H9 (cell line): ENCODE results near the gene ANKRD13B. TPM values are rescaled to one million over a fixed set of nuclear protein-coding genes. Genes with fewer than 3 reads are reported as not detected.

ENCODE experiments used
- DNase-seq: peaks from one replicate; pipeline ENCODE4 v3.0.0-alpha.2; 2017
- H2AFZ ChIP-seq: one replicate; pipeline ENCODE4 v1.6.1; 2013; ENCODE audit warnings: mild to moderate bottlenecking, low read length, control low read depth, moderate library complexity
- H2AK5ac ChIP-seq: 2 replicates; pipeline ENCODE4 v1.6.1; 2013; ENCODE audit warnings: low read length, control low read depth, mixed read lengths; ENCODE audit not compliant: insufficient read length
- H2BK120ac ChIP-seq: one replicate; pipeline ENCODE4 v1.6.1; 2013; ENCODE audit warnings: low read depth, mild to moderate bottlenecking, low read length, control low read depth, inconsistent platforms; ENCODE audit not compliant: poor library complexity, severe bottlenecking
- H2BK12ac ChIP-seq: 2 replicates; pipeline ENCODE4 v1.6.1; 2013; ENCODE audit warnings: low read length, control low read depth, mixed read lengths, low read depth; ENCODE audit not compliant: insufficient read length
- H2BK15ac ChIP-seq: 2 replicates; pipeline ENCODE4 v1.6.1; 2013; ENCODE audit warnings: low read depth, low read length, control low read depth
- H2BK20ac ChIP-seq: one replicate; pipeline ENCODE4 v1.6.1; 2013; ENCODE audit warnings: low read depth, mild to moderate bottlenecking, low read length, control low read depth, inconsistent platforms; ENCODE audit not compliant: poor library complexity, severe bottlenecking
- H2BK5ac ChIP-seq: 2 replicates; pipeline ENCODE4 v1.6.1; 2013; ENCODE audit warnings: low read length, control low read depth, mixed read lengths; ENCODE audit not compliant: insufficient read length
- H3K14ac ChIP-seq: 2 replicates; pipeline ENCODE4 v1.6.1; 2013; ENCODE audit warnings: low read length, control low read depth; ENCODE audit not compliant: insufficient read depth
- H3K18ac ChIP-seq: 2 replicates; pipeline ENCODE4 v1.6.1; 2013; ENCODE audit warnings: low read depth, mild to moderate bottlenecking, mixed read lengths, low read length, control low read depth; ENCODE audit not compliant: insufficient read length
- H3K23ac ChIP-seq: 2 replicates; pipeline ENCODE4 v1.6.1; 2013; ENCODE audit warnings: low read length, control low read depth, mixed read lengths, low read depth; ENCODE audit not compliant: insufficient read length
- H3K23me2 ChIP-seq: 2 replicates; pipeline ENCODE4 v1.6.1; 2013; ENCODE audit warnings: low read depth, mild to moderate bottlenecking, mixed read lengths, low read length, control low read depth; ENCODE audit not compliant: insufficient read length, poor library complexity, severe bottlenecking
- H3K27ac ChIP-seq: 2 replicates; pipeline ENCODE4 v1.5.1; 2013; ENCODE audit warnings: low read length, control low read depth, mixed read lengths, low read depth; ENCODE audit not compliant: insufficient read length
- H3K27me3 ChIP-seq: 2 replicates; pipeline ENCODE4 v1.6.1; 2013; ENCODE audit warnings: low read length, control low read depth, inconsistent platforms; ENCODE audit not compliant: insufficient read depth
- H3K4ac ChIP-seq: 2 replicates; pipeline ENCODE4 v1.6.1; 2013; ENCODE audit warnings: low read depth, mild to moderate bottlenecking, control low read depth, inconsistent platforms, low read length, moderate library complexity
- H3K4me1 ChIP-seq: 2 replicates; pipeline ENCODE4 v1.6.1; 2013; ENCODE audit warnings: low read length, control low read depth, inconsistent platforms; ENCODE audit not compliant: insufficient read depth
- H3K4me2 ChIP-seq: 2 replicates; pipeline ENCODE4 v1.6.1; 2013; ENCODE audit warnings: low read length, control low read depth, mixed read lengths; ENCODE audit not compliant: insufficient read length, insufficient read depth
- H3K56ac ChIP-seq: 2 replicates; pipeline ENCODE4 v1.6.1; 2013; ENCODE audit warnings: low read depth, mild to moderate bottlenecking, mixed read lengths, low read length, control low read depth; ENCODE audit not compliant: insufficient read length
- H3K79me1 ChIP-seq: 2 replicates; pipeline ENCODE4 v1.6.1; 2013; ENCODE audit warnings: low read depth, mild to moderate bottlenecking, moderate library complexity, low read length, control low read depth, inconsistent platforms; ENCODE audit not compliant: insufficient read depth, poor library complexity, severe bottlenecking
- H3K79me2 ChIP-seq: 2 replicates; pipeline ENCODE4 v1.6.1; 2013; ENCODE audit warnings: low read length, control low read depth, inconsistent platforms; ENCODE audit not compliant: insufficient read depth
- H3K9ac ChIP-seq: 2 replicates; pipeline ENCODE4 v1.6.1; 2013; ENCODE audit warnings: low read length, control low read depth, mixed read lengths; ENCODE audit not compliant: insufficient read length; ENCODE audit errors: extremely low read depth
- H3K9me3 ChIP-seq: one replicate; pipeline ENCODE4 v1.6.1; 2013; ENCODE audit warnings: low read depth, low read length, inconsistent platforms; ENCODE audit not compliant: control insufficient read depth
- H3T11ph ChIP-seq: one replicate; pipeline ENCODE4 v1.6.1; 2013; ENCODE audit warnings: mild to moderate bottlenecking, low read length, control low read depth, inconsistent platforms
- H4K20me1 ChIP-seq: one replicate; pipeline ENCODE4 v1.6.1; 2013; ENCODE audit not compliant: control insufficient read depth, insufficient read length, insufficient read depth
- H4K5ac ChIP-seq: 2 replicates; pipeline ENCODE4 v1.6.1; 2013; ENCODE audit warnings: low read depth, mild to moderate bottlenecking, mixed read lengths, low read length, control low read depth; ENCODE audit not compliant: insufficient read length
- H4K8ac ChIP-seq: replicated peaks from 2 replicates; pipeline ENCODE4 v1.6.1; 2013; ENCODE audit warnings: low read length, control low read depth, mixed read lengths, low read depth; ENCODE audit not compliant: insufficient read length
- H4K91ac ChIP-seq: 2 replicates; pipeline ENCODE4 v1.6.1; 2013; ENCODE audit warnings: low read depth, mild to moderate bottlenecking, moderate library complexity, mixed read lengths, low read length, control low read depth; ENCODE audit not compliant: insufficient read length
- H3K27ac Mint-ChIP-seq, 3 experiments: 2 replicates in 2 of 3; 3 replicates in 1 of 3; pipeline ENCODE4 v1.8.0; 2020 to 2021; ENCODE audit warnings: mixed read lengths in 3 of 3, mild to moderate bottlenecking in 1 of 3, moderate library complexity in 1 of 3
- H3K27me3 Mint-ChIP-seq: 2 replicates; pipeline ENCODE4 v1.8.0; 2021; ENCODE audit warnings: low read depth, mild to moderate bottlenecking, moderate library complexity, mixed read lengths
- H3K36me3 Mint-ChIP-seq, 3 experiments: 2 replicates in 2 of 3; 3 replicates in 1 of 3; pipeline ENCODE4 v1.8.0; 2020 to 2021; ENCODE audit warnings: low read depth in 3 of 3, mixed read lengths in 3 of 3; ENCODE audit not compliant: insufficient read depth in 1 of 3
- H3K4me1 Mint-ChIP-seq, 2 experiments: 2 replicates each; pipeline ENCODE4 v1.8.0; 2020; ENCODE audit warnings: mixed read lengths in 2 of 2
- H3K4me3 Mint-ChIP-seq, 2 experiments: 2 replicates in 1 of 2; 3 replicates in 1 of 2; pipeline ENCODE4 v1.8.0; 2020 to 2021; ENCODE audit warnings: mild to moderate bottlenecking in 2 of 2, mixed read lengths in 2 of 2, moderate library complexity in 1 of 2
- H3K9me3 Mint-ChIP-seq, 2 experiments: 2 replicates in 1 of 2; 3 replicates in 1 of 2; pipeline ENCODE4 v1.8.0; 2020; ENCODE audit warnings: mild to moderate bottlenecking in 2 of 2, mixed read lengths in 2 of 2, moderate library complexity in 1 of 2
- WGBS: extraction: QIAGEN DNeasy Blood & Tissue Kit; methylation state at CpG from one replicate; pipeline ENCODE4 v1.1.7; 2013; ENCODE audit warnings: missing lambda C conversion rate, low lambda C conversion rate, mixed read lengths; ENCODE audit not compliant: insufficient read length; ENCODE audit errors: extremely low coverage; 5-methylcytosine and 5-hydroxymethylcytosine counted together
- total RNA-seq: library from RNA; stranded (reverse); gene quantifications from 2 replicates; pipeline ENCODE4 v1.2.1, GENCODE V29; 2021
- TF ChIP-seq, protein P1 (sequence below): fragments of 200-600 bp; sonication (generic); conservative IDR thresholded peaks from 3 replicates; pipeline ENCODE4 v1.8.0; 2021; ENCODE audit warnings: antibody characterized with exemption, mild to moderate bottlenecking

ANKRD13B gene
- total RNA-seq, 1 experiment from 2014 or later, result 24.2 TPM

DNA sequence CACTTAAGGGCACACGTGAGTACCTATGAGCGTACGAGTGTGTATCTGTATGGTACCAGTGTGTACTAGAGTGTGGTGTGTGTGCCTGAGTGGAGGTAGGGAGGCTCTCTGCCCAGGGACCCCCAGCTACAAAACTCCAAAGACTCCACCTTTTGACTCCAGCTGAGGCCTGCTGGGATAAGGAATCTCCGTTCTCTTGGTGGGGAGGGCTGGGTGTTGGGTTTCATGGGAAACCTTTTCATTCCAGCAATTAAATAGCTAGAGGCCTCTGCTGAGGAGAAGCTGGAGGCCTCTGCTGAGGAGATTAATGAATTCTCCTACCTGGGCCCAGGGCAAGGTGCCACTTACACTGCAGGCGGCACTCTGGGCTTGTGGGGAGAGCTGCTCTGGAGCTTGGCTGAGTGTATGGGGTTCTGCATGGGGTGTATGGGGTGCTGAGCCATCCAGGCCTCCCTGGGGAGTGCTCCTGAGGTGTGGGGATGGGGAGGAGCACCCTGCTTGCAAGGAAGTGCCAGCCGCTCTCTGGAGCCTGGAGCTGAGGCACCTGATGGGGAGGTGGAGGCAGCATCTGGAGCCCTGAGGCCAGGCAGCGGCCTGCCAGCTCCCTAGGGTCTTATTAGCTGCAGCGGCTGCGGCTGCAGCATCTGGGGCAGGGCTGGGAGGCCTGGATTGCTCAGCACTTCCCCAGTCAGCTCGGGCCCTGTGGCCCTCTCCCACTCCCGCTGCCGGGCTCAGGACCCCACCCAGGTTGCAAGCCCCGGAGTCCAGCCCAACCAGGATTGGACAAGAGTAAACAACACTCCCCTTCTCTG, 4.6 kb downstream of the ANKRD13B start:
- no peaks in the 10 kb centered on the region for H4K20me1 ChIP-seq
- H3K23ac ChIP-seq, result no peak overlapping the region
- no peak overlapping the region for H4K91ac ChIP-seq
- H4K5ac ChIP-seq, result no peak overlapping the region
- H3K79me1 ChIP-seq, result no peaks in the 10 kb centered on the region
- no peak overlapping the region for H3K27ac ChIP-seq
- H2AK5ac ChIP-seq, result no peak overlapping the region
- no peak overlapping the region for H3K9ac ChIP-seq
- no peaks in the 10 kb centered on the region; the same call in 1 of the 2 replicates for H3K79me2 ChIP-seq
- no peak overlapping the region for H2BK12ac ChIP-seq
- H2BK5ac ChIP-seq, result no peak overlapping the region
- H2BK120ac ChIP-seq, result no peak overlapping the region
- Mint-ChIP-seq H3K27ac (peak overlapping the region; percentile 33 to 68 (median 53); a peak in 5 of 7 replicates), H3K4me1 (peaks cover 25 to 58% of the 10 kb centered on the region in 2 experiments), H3K4me3 (peak overlapping the region; percentile 7 to 66; a peak in 3 of 5 replicates), H3K27me3 (peaks cover 2% of the 10 kb centered on the region), H3K36me3 (peaks cover 0 to 2% (median 0%) of the 10 kb centered on the region in 3 experiments; a peak in 1 of 7 replicates), H3K9me3 (peaks cover 0 to 3% of the 10 kb centered on the region in 2 experiments; a peak in 1 of 5 replicates)
- H2BK15ac ChIP-seq, result no peak overlapping the region
- H2BK20ac ChIP-seq, result no peak overlapping the region
- no CpG with 5 or more reads among the region's 13 CpGs for WGBS
- no peak overlapping the region for H3K56ac ChIP-seq
- H3T11ph ChIP-seq, result no peak overlapping the region
- H3K23me2 ChIP-seq, result peaks cover 12% of the 10 kb centered on the region
- H3K14ac ChIP-seq, result no peak overlapping the region
- peaks cover 4% of the 10 kb centered on the region; the same call in 1 of the 2 replicates for H3K4me1 ChIP-seq
- H3K27me3 ChIP-seq, result no peaks in the 10 kb centered on the region
- no peak for DNase-seq
- peak overlapping the region; percentile 23 for H3K18ac ChIP-seq
- no peak overlapping the region for H2AFZ ChIP-seq
- H3K4ac ChIP-seq, result no peak overlapping the region
- no peak overlapping the region for H4K8ac ChIP-seq
- peak overlapping the region; percentile 7 for H3K4me2 ChIP-seq
- H3K9me3 ChIP-seq, result no peaks in the 10 kb centered on the region
- TF ChIP-seq, protein P1, sequence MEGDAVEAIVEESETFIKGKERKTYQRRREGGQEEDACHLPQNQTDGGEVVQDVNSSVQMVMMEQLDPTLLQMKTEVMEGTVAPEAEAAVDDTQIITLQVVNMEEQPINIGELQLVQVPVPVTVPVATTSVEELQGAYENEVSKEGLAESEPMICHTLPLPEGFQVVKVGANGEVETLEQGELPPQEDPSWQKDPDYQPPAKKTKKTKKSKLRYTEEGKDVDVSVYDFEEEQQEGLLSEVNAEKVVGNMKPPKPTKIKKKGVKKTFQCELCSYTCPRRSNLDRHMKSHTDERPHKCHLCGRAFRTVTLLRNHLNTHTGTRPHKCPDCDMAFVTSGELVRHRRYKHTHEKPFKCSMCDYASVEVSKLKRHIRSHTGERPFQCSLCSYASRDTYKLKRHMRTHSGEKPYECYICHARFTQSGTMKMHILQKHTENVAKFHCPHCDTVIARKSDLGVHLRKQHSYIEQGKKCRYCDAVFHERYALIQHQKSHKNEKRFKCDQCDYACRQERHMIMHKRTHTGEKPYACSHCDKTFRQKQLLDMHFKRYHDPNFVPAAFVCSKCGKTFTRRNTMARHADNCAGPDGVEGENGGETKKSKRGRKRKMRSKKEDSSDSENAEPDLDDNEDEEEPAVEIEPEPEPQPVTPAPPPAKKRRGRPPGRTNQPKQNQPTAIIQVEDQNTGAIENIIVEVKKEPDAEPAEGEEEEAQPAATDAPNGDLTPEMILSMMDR, result no peak
